SIG-M5 treated with dmso at 0.1 percent for 504 hours (cell line): ENCODE measurements around the gene SMIM43.
"Not testable (repeated sequence)": the region's sequence is repeated elsewhere in the genome, so short reads cannot be mapped to it uniquely, and the experiment has no call there.

Source experiments
- DNase-seq: peaks from one replicate; lab custom pipeline; 2025; ENCODE audit not compliant: unreplicated experiment; lab: John Stamatoyannopoulos, UW

Gene SMIM43

GRCh38 chr4:121737846-121738554 lies 27.0 kb downstream of the SMIM43 start:
- no peak for DNase-seq

- DNase-seq = peak; percentile 31
Observed at GRCh38 chr4:121736735-121737351, 28.1 kb downstream of the SMIM43 start.

DNA sequence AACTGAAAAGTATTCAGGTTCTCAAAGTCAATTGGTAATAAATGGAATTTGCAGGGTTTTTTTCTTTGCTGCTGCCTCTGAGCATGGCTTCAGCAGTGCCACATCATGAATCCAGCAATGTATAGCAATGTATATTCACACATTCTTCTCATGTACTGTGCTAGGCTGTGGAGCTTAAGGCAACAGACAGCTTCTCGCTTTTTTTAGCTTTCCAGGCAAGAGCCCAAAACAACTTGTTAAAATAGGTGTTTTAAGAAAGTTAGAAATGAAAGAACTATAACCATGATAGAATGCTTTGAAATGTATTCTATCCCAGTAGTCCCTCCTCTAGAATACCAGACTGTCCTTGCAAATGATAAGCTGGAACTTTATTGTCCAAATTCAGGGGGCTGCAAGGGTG lies 30.4 kb downstream of the SMIM43 start:
- no peak for DNase-seq

- no peak for DNase-seq
Observed at GRCh38 chr4:121733942-121734341, 31.0 kb downstream of the SMIM43 start.

GRCh38 chr4:121729753-121730152 lies 35.2 kb downstream of the SMIM43 start:
- not testable (repeated sequence) for DNase-seq

- no peak for DNase-seq
Observed at GRCh38 chr4:121728798-121729226, 36.2 kb downstream of the SMIM43 start.

- DNase-seq = no peak
Observed at GRCh38 chr4:121728066-121728465, 36.9 kb downstream of the SMIM43 start.

GRCh38 chr4:121726642-121727268 lies 38.2 kb downstream of the SMIM43 start:
- peak; percentile 44 for DNase-seq

DNA sequence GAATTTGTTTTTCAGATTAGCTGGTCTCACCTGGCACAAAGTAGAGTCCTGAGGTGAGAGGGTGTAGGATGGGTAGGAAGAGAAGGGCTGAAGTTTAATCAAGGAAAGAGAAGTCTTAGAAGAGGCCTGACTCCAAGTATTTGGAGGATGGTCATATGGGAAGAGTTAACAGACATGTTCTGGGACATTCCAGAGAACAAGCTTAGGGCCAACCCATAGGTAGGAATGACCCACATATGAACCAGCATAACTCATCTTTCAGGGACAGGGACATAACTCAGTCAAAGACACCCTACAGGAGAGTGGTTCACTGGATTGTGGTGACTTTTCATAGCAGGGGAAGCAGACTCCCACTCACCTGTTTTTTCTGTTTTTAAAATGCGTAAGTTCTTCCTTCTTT lies 40.3 kb downstream of the SMIM43 start:
- DNase-seq = no peak

DNA sequence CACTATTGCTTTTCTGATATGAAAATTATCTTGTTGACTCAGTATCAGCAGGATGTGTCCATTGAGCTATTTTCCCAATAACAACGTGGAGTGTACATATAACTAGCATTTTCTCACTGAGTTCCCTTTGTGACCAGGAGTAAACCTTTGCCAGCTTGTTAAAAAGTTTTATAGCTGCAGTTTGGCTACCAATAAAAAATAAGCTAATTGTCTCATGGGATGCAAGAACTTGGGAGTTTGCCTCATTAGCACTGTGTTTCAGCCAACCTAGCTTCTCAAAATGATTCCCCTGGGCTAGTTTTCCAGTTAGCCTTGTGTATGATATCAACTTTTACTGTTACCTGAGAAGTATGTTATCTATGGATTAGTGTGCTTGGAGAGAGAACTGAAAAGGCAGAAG lies 43.3 kb downstream of the SMIM43 start:
- no peak for DNase-seq

GRCh38 chr4:121720109-121720508 lies 44.9 kb downstream of the SMIM43 start:
- DNase-seq = no peak

DNA sequence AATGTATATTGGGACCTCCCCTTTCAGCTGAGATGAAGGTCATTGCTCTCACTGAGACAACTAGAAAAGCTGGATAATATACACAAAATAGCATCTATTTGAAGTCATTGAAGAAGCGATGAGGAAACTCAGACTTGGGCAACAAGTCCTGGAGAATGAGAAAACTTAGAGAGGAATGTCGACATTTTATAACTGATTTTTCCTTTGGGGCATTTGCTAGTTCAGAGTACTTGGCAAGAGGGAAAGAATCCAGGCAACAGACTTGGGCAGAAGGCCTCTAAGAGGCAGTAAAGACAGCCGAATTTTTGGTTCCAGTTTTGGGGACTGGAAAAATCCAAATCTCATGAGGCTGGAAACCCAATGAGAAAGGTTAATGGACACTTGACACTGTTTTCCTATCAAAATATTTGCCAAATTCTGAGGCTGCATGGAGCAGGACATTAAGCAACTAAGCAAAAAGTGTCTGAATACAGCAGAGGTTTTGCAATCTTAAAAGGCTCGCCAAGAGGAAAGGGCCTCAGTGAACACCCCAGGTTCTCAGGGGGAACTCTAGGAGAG lies 47.2 kb downstream of the SMIM43 start:
- DNase-seq = no peak

GRCh38 chr4:121714548-121714947 lies 50.4 kb downstream of the SMIM43 start:
- DNase-seq = no peak

DNA sequence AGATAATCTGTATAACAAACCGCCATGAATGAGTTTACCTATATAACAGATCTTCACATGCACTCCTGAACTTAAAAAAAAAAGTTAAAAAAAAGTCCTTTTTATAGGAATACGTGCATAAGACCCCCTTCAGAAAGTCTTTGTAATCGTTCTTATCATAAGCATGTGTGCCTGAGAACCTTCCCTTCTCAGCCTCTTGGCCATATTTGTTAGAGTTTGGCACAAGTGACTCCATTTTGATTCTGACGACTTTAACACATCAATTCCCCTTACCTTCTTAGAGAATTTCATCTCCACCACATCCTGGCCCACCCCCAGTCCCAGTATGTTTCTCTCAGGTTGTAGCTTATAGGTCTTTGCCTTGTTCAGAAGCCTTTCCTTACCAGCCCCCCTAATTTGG lies 52.2 kb downstream of the SMIM43 start:
- no peak for DNase-seq

- no peak for DNase-seq
Observed at GRCh38 chr4:121712001-121712651, 52.8 kb downstream of the SMIM43 start.

DNA sequence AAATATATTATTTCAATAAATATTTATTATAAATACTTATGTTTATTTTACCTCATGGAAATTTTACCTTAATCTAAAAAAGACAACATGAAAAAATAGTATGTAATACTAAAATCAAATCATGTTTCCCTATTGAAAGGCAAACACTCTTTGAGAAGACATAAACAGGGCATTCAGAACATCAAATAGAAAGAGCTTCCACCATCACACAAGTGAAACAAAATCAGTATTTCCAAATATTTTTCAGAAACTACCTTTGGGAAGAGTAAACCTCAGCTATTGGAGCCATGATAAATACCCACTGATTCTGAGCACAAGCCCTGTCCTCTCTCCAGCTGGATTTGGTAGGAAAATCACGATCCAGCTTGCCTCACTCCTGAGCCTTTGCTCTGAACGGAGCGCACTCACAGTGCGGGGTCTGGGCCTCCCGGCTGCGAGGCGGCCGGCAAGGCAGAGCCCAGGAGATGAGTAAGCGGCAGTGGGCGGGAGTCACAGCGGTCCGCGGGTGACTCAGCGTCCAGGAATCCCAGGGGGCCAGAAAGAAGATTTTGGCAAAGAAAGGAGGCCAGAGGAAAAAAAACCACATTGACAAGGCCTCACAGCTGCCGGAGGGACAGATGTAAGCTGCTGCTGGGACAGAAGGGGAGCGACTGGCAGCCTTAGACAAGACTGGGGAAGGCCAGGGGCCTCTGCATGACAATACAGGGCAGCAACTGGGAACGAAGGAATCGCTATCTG lies 53.5 kb downstream of the SMIM43 start:
- peak; percentile 60 for DNase-seq

DNA sequence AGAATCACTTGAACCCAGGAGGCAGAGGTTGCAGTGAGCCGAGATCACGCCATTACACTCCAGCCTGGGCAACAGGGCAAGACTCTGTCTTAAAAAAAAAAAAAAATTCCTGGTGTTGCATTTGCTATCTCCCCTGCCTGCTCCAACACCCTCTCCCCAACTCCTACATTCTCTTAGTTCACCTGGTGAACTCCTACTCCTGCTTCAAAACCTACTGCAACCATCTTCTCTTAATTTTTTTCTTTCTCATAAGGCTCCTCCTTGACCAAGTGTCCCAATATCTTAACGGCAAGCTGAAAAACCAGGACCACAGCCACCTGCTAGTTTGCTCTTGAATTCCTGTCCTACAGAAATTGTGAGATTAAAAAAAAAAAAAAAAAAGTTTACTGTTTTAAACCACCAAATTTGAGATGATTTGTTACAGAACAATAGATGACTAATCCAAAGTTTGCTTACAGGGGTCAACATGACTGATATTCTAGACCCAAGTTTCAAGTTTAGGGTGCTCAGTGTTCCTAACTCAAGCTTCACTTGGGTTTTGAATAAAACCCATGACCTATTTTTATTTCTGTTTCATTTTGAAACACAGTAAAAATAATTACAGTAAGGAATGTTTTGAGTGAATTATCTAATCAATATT lies 55.1 kb downstream of the SMIM43 start:
- DNase-seq = no peak
